Measurements from ENCODE around the gene DNAJB9.

DNA sequence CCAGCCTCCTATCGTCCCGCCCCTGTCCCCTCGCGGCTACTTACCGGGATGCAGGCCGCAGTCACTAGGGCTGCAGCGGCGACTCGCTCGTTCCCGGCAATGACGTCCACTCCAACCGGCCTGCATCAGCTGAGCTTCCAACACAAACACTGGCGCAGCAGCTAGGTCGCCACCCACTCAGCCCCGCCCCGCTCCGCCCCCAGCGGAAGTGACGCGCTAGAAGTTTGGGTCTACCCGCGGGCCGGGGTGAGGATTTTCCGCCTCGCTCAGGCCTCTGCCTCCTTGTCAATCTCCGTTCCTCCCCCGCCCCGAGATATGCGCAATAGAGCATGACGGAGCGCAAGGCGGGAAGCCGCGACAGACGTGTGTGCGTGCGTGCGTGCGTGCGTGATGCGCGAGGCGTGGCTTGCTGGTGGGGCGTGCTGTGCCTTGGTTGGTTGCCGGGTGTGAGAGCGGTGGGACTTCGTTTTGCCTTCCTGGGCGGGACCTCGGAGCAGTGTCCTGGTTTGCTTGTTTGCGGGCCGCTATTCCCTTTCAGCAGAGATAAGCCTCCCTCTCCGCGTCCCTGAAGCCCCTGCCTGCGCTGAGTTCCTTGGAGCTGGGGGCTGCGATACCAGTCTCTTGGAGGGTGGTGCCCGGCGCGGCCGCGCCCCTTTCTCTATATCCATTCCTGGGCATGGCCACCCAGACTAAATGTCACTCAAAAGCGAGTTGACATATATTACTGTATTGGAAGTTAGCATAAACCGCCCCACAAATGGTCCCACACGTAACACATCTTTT is 43.5 kb upstream of the DNAJB9 start, which contains the start of gene PNPLA8:
- TF ChIP-seq EP300 (IDR thresholded peaks at IDR 0.05; ENCODE audit: low read depth in 2 of 2, low read length in 2 of 2), result no peak
- 0 out of 2 replicates have a peak, but pooled peaks have one; percentile 10 for TF ChIP-seq EP300 (CRISPR knock-in tag; IDR thresholded peaks at IDR 0.05; ENCODE audit: borderline replicate concordance)
- TF ChIP-seq, protein P1, sequence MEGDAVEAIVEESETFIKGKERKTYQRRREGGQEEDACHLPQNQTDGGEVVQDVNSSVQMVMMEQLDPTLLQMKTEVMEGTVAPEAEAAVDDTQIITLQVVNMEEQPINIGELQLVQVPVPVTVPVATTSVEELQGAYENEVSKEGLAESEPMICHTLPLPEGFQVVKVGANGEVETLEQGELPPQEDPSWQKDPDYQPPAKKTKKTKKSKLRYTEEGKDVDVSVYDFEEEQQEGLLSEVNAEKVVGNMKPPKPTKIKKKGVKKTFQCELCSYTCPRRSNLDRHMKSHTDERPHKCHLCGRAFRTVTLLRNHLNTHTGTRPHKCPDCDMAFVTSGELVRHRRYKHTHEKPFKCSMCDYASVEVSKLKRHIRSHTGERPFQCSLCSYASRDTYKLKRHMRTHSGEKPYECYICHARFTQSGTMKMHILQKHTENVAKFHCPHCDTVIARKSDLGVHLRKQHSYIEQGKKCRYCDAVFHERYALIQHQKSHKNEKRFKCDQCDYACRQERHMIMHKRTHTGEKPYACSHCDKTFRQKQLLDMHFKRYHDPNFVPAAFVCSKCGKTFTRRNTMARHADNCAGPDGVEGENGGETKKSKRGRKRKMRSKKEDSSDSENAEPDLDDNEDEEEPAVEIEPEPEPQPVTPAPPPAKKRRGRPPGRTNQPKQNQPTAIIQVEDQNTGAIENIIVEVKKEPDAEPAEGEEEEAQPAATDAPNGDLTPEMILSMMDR (CRISPR knock-in tag; IDR thresholded peaks at IDR 0.05), result no peak
- no peak for TF ChIP-seq ZFYVE20 (CRISPR knock-in tag; IDR thresholded peaks at IDR 0.05; ENCODE audit: borderline replicate concordance, low read depth)
- TF ChIP-seq PHF20 (CRISPR knock-in tag; IDR thresholded peaks at IDR 0.05), result peak; percentile 85
- TF ChIP-seq, protein P2, sequence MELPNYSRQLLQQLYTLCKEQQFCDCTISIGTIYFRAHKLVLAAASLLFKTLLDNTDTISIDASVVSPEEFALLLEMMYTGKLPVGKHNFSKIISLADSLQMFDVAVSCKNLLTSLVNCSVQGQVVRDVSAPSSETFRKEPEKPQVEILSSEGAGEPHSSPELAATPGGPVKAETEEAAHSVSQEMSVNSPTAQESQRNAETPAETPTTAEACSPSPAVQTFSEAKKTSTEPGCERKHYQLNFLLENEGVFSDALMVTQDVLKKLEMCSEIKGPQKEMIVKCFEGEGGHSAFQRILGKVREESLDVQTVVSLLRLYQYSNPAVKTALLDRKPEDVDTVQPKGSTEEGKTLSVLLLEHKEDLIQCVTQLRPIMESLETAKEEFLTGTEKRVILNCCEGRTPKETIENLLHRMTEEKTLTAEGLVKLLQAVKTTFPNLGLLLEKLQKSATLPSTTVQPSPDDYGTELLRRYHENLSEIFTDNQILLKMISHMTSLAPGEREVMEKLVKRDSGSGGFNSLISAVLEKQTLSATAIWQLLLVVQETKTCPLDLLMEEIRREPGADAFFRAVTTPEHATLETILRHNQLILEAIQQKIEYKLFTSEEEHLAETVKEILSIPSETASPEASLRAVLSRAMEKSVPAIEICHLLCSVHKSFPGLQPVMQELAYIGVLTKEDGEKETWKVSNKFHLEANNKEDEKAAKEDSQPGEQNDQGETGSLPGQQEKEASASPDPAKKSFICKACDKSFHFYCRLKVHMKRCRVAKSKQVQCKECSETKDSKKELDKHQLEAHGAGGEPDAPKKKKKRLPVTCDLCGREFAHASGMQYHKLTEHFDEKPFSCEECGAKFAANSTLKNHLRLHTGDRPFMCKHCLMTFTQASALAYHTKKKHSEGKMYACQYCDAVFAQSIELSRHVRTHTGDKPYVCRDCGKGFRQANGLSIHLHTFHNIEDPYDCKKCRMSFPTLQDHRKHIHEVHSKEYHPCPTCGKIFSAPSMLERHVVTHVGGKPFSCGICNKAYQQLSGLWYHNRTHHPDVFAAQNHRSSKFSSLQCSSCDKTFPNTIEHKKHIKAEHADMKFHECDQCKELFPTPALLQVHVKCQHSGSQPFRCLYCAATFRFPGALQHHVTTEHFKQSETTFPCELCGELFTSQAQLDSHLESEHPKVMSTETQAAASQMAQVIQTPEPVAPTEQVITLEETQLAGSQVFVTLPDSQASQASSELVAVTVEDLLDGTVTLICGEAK (IDR thresholded peaks at IDR 0.05), result no peak
- TF ChIP-seq, protein P2 (CRISPR knock-in tag; IDR thresholded peaks at IDR 0.05), result peak; percentile 79
- TF ChIP-seq, protein P3, sequence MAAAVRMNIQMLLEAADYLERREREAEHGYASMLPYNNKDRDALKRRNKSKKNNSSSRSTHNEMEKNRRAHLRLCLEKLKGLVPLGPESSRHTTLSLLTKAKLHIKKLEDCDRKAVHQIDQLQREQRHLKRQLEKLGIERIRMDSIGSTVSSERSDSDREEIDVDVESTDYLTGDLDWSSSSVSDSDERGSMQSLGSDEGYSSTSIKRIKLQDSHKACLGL (CRISPR knock-in tag; IDR thresholded peaks at IDR 0.05), result no peak
- TF ChIP-seq ZNF652 (CRISPR knock-in tag; IDR thresholded peaks at IDR 0.05; ENCODE audit: borderline replicate concordance, low read depth), result no peak
- TF ChIP-seq SMC3 (IDR thresholded peaks at IDR 0.05; ENCODE audit: low read length), result no peak
- TF ChIP-seq RAD51 (IDR thresholded peaks at IDR 0.05; ENCODE audit: borderline replicate concordance), result no peak
- no peak for TF ChIP-seq SP1 (IDR thresholded peaks at IDR 0.05)
- TF ChIP-seq SP1 (CRISPR knock-in tag; IDR thresholded peaks at IDR 0.05), result peak; percentile 82
- TF ChIP-seq FOXM1 (CRISPR knock-in tag; IDR thresholded peaks at IDR 0.05), result no peak
- TF ChIP-seq KAT7 (CRISPR knock-in tag; IDR thresholded peaks at IDR 0.05; ENCODE audit: borderline replicate concordance), result peak; percentile 61; the same call in 1 of the 2 replicates
- no peak for TF ChIP-seq TCF7 (IDR thresholded peaks at IDR 0.05; ENCODE audit: low read depth)
- TF ChIP-seq NKX3-1 (CRISPR knock-in tag; IDR thresholded peaks at IDR 0.05), result 0 out of 2 replicates have a peak, but pooled peaks have one; percentile 39
